NCI-H526 (cell line): Measurements from ENCODE around the gene ARHGAP10.
A peak's percentile ranks its signal among the peaks of the same experiment; 100 is the strongest.

Source experiments
- DNase-seq, 2 experiments: peaks; one replicate each; lab custom pipeline; 2025; lab: John Stamatoyannopoulos, UW

The ARHGAP10 gene, protein sequence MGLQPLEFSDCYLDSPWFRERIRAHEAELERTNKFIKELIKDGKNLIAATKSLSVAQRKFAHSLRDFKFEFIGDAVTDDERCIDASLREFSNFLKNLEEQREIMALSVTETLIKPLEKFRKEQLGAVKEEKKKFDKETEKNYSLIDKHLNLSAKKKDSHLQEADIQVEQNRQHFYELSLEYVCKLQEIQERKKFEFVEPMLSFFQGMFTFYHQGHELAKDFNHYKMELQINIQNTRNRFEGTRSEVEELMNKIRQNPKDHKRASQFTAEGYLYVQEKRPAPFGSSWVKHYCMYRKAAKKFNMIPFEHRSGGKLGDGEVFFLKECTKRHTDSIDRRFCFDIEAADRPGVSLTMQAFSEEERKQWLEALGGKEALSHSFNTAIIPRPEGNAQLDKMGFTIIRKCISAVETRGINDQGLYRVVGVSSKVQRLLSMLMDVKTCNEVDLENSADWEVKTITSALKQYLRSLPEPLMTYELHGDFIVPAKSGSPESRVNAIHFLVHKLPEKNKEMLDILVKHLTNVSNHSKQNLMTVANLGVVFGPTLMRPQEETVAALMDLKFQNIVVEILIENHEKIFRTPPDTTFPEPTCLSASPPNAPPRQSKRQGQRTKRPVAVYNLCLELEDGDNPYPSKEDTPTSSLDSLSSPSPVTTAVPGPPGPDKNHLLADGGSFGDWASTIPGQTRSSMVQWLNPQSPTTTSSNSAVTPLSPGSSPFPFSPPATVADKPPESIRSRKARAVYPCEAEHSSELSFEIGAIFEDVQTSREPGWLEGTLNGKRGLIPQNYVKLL

GRCh38 chr4:147731580-147732517 lies at the start of gene ARHGAP10:
TSS of gene ARHGAP10 (plus strand) at chr4:147732088. CDS start at chr4:147732302, 214 bp downstream.
- peak in 1 of 2 experiments; percentile 71 for DNase-seq

GRCh38 chr4:147682755-147683154 lies 49.1 kb upstream of the ARHGAP10 start:
- DNase-seq = no peak

- DNase-seq = peak in 1 of 2 experiments; percentile 21
These were observed 48.7 kb upstream of the ARHGAP10 start for GRCh38 chr4:147683188-147683591.

DNA sequence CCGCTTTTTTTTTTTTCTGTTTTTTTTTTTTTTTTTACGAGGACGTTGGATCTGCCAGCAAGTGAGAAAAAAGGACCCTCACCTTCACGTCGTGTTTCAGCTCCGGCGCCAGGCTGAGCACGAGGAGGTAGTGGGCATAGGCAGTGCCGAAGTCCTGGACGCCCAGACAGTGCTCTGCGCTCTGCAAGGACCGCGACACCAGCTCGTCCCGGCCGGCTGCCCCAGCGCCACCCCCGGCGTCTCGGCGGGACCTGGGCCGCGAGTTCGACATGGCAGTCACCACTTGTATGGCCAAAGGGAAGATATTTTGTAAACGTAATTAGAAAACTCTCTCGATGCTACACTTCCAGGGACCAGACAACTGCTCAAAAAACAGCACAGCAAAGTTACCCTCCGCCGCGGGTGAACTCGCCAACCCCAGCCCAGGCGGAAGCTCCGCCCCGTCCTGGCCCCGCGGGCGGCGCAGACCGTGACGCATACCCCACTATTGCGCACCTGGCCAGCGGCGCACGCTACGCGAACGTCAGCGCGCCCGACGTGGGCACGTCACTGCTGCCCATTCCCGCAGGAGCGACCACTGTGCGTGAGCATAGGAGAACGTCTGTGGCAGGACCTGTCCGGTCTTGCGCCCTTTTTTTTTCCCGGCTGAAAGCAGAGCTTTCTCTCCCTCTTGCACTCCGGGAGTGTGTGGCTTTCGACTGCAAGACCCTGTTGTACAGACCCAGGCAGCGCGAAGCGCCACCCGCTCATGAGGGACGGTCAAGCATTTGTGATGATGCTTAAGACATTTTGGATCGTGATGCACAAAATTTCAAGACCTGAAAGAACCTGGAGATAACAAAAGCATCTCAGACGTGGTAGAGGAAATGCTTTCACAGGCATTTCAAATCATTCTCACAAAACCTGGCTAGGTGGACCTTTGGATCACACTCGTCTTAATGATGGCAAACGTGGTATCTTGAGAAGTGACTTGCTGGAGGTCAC lies 47.9 kb upstream of the ARHGAP10 start, which contains the start of gene PRMT9:
Gene PRMT9 (minus strand): TSS at position 447 of the 984 bp plus-strand sequence. CDS start 176 bp downstream, at position 271.
- DNase-seq = peak; percentile 66 to 93

DNA sequence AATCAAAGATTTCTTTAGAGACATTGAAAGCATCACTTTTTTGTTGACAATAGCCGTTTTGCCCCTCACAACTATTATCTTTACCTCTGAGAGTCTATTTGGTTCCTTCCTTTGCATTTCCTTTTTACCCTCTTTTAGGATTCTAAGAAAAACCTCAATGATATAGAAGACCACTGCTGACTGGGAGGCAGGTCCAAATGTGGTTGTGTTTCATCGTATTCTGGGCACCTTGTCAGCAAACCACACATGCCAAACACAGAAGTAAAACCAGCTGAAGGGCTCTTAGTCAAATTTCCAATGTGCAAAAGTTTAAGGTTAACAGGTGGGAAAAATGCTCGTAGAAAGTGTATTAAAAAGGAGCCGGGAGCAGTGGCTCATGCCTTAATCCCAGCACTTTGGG lies 42.8 kb upstream of the ARHGAP10 start:
- no peak for DNase-seq

DNA sequence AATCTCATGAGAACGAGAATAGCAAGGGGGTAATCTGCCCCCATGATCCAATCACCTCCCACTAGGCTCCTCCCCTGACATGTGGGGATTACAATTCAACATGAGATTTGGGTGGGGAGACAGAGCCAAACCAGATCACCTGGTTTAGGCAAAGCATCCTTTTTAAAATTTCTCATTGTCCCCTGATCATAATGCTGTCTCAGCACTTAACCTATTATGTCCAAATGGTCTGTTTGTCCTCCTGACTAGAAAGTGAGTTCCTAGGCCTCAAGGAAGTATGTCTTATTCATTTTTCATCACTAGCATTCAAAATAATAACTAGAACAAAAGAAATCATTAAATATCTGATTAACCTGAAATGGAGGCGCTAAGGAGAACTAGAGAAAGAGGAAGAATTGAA lies 40.1 kb upstream of the ARHGAP10 start:
- DNase-seq = no peak

DNA sequence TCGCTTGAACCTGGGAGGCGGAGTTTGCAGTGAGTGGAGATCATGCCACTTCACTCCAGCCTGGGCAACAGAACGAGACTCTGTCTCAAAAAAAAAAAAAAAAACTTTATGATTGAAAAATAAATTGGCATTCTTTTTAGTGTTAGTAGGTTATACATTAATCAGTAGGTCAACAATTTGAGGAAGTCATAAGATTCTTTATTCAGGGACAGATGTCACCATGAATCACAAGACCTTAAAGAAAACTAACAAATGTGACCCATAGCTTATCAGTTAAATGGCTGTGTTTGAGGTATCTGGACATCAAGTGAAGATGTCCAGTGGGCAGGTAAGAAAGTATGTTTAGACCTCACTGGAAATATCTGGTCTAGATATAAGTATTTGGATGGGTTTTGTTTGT lies 38.7 kb upstream of the ARHGAP10 start:
- no peak for DNase-seq

- no peak for DNase-seq
These were observed 35.0 kb upstream of the ARHGAP10 start for GRCh38 chr4:147696866-147697265.

DNA sequence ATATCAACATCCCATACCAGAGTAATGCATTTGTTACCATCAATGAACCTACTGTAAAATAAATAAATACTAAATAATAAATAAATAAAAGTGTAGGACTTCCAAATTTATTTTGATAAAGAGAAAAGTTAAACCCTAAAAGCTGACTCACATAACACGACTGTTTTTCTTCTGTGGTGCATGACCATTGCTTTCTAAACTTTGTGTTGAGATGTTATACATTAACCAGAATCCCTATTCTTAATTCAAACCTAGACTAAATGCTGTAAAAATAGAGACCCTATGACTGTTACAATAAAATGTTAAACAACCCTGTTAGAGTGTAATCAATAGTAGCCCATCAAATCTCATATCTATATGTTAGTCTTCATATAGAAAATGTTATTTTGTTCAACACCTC lies 27.0 kb upstream of the ARHGAP10 start:
- no peak for DNase-seq

DNA sequence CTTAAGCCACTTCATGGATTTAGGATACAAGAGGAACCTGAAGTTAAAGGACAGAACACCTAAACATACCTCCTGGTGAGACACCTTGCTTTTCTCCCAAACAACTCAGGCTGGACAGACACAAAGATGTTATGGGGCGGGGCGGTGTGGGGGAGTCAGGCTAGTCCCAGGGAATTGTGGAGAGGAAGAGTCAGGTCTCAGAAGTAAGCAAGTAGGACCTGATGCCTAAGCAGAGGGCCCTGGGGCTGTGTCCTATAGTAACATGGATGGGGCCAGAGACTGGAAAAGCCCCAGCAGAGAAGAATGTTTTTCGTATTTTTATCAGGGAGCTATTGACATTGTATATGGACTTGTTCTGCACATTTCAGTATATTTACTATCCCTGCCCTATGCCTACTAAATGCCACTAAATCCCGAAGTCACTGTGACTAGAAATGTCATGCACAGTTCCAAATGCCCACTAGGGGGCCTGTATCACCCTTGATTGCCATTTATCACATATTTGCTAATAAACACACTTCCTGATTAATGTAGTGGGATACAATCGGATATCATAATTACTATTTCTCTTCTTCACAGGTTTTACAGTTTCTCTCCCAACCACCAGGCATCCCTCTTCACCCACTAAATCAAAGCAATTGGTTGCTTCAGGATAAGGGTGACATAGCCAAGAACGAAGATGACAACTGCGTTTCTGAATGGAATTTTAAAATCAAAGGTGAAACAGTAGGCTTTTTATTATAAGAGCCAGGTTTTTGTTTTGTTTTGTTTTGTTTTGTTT lies 23.8 kb upstream of the ARHGAP10 start:
- DNase-seq = peak; percentile 5 to 44

- no peak for DNase-seq
These were observed 21.9 kb upstream of the ARHGAP10 start for GRCh38 chr4:147709999-147710398.

DNA sequence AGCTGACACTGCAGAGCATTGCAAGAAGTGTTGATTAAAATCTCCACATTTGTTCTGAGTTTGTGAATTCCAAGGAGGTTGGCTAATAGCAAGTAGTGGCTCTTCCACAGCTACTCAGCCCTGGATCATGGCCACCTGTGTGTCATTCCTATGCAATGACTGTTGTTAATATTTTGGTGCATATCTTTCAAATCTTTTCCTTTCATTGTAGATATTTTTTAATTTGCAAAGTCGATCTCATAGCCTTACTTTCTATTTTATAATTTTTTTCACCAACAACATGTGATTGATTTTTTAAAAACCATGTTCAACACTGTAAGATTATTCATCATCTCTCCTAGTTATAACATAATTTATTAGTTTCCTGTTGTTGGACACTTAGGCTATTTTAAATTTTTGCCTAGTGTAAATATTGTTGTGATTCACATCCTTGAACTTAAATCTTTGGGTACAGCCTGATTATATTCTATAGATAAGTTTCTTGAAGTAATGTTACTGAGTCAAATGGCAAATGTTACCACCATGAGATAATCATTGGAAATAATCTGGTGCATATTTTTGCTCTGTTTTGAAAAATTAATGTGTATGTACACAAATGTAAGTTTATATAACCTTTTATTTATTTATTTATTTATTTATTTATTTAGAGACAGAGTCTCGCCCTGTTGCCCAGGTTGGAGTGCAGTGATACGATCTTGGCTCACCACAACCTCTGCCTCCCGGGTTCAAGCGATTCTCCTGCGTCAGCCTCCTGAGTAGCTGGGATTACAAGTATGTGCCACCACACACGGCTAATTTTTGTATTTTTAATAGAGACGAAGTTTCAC lies 17.1 kb upstream of the ARHGAP10 start:
- DNase-seq = no peak

- no peak for DNase-seq
These were observed 14.0 kb upstream of the ARHGAP10 start for GRCh38 chr4:147717878-147718277.

DNA sequence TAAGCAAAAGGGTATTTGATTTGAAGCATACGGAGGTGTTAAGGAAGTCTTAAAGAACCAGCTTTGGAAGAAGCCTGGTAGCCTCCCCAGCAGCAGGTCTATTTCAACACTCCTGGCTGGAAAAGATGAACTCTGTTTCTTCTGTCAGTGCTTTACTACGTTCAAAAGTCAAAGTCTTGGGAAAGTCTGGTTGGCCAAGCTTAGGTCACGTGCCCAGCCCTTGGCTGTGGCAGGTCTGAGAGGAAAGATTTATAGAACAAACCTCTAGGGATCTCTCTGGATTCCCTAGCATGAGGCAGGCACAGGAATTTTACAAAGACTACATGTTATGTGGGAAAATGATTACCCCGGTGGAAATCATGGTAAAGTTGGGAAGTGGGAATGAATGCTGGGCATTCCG lies 8.6 kb upstream of the ARHGAP10 start:
- no peak for DNase-seq

- no peak for DNase-seq
These were observed 7.3 kb upstream of the ARHGAP10 start for GRCh38 chr4:147724468-147725201.

DNA sequence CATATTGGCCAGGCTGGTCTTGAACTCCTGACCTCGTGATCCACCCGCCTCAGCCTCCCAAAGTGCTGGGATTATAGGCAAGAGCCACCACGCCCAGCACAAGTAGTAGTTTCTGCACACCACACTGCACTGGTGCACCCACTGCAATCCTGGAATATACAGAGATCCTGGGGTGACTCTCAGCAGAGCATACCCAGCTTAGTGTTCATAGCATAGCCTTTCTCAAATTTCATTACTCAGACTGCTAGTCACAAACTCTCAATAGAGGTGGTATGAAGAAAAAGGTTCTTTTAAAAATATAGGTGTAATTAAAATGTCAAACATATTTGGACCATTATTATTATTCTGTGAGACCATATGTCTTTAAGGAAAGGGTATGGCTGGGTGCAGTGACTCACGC lies 6.2 kb upstream of the ARHGAP10 start:
- DNase-seq = no peak

- no peak for DNase-seq
These were observed 4.3 kb upstream of the ARHGAP10 start for GRCh38 chr4:147727476-147728028.

DNA sequence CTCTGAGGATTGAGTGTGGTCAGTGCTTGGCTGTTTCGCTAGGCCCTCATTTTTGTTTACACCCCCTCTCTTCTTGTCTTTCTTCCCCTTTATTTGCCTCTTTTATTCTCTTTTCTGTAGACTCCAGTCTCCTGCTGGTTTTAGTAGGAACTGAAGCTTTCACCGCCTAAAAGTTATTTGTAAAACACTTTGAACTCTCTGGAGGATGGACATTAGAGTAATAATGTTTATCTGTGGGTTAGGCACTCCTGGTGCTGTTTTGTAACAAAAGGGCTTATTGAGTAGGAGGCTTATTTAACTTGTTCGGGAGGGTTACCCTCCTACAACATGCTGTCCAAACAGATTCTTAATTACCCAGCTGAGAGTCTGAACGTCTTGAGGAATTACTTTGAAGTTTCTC lies 1.6 kb upstream of the ARHGAP10 start:
- DNase-seq = no peak
